SU-DHL-6 (cell line): ENCODE data around the gene OR6B2.

Experiments used
- H2AFZ ChIP-seq: fragments of 200-600 bp; sonication (generic); 2 replicates; pipeline ENCODE4 v1.6.1; 2014; ENCODE audit warnings: low read depth, mild to moderate bottlenecking, moderate library complexity, mixed read lengths, antibody characterized with exemption, low read length; ENCODE audit not compliant: severe bottlenecking
- H3F3A ChIP-seq: fragments of 200-600 bp; shearing (Covaris generic); 2 replicates; pipeline ENCODE4 v1.6.0; 2016; ENCODE audit warnings: antibody characterized with exemption, mild to moderate bottlenecking; ENCODE audit not compliant: insufficient read depth
- H3K27ac ChIP-seq: fragments of 200-600 bp; sonication (generic); 2 replicates; pipeline ENCODE4 v1.5.1; 2016; ENCODE audit warnings: low read depth, mild to moderate bottlenecking, low read length, moderate library complexity, mixed read lengths
- H3K27me3 ChIP-seq: fragments of 200-600 bp; sonication (generic), shearing (Covaris generic); 2 replicates; pipeline ENCODE4 v1.6.0; 2014; ENCODE audit warnings: mild to moderate bottlenecking, low read length
- H3K36me3 ChIP-seq: fragments of 200-600 bp; sonication (generic); 2 replicates; pipeline ENCODE4 v1.6.1; 2014; ENCODE audit warnings: mild to moderate bottlenecking, low read length, mixed read lengths
- H3K4me2 ChIP-seq: fragments of 300-600, 200-600 bp; shearing (Covaris generic), sonication (generic); 2 replicates; pipeline ENCODE4 v1.6.0; 2014; ENCODE audit warnings: low read length, low read depth, mild to moderate bottlenecking; ENCODE audit not compliant: poor library complexity, severe bottlenecking
- H3K4me3 ChIP-seq: fragments of 200-600 bp; sonication (generic); 2 replicates; pipeline ENCODE4 v1.5.1; 2014; ENCODE audit warnings: antibody characterized with exemption, low read length, mild to moderate bottlenecking, mixed read lengths; ENCODE audit not compliant: insufficient read depth, poor library complexity, severe bottlenecking
- H3K79me2 ChIP-seq: fragments of 200-600 bp; sonication (generic); 2 replicates; pipeline ENCODE4 v1.6.1; 2014; ENCODE audit warnings: mild to moderate bottlenecking, low read length, moderate library complexity; ENCODE audit not compliant: insufficient read depth
- H3K9ac ChIP-seq: fragments of 200-600 bp; sonication (generic); 2 replicates; pipeline ENCODE4 v1.7.0; 2014; ENCODE audit warnings: mild to moderate bottlenecking, low read length
- H3K9me2 ChIP-seq: fragments of 200-600 bp; sonication (generic); replicated peaks from 2 replicates; pipeline ENCODE4 v1.6.1; 2014; ENCODE audit warnings: low read length; ENCODE audit not compliant: insufficient read depth
- H3K9me3 ChIP-seq: fragments of 200-600 bp; sonication (generic); 2 replicates; pipeline ENCODE4 v1.6.1; 2014; ENCODE audit warnings: low read length, mixed read lengths; ENCODE audit not compliant: insufficient read depth
- H4K20me1 ChIP-seq: fragments of 200-600 bp; sonication (generic); 2 replicates; pipeline ENCODE4 v1.6.1; 2014; ENCODE audit warnings: low read depth, mild to moderate bottlenecking, antibody characterized with exemption, low read length, moderate library complexity, mixed read lengths
- EZH2phosphoT487 ChIP-seq: fragments of 200-600 bp; sonication (generic), shearing (Covaris generic); conservative IDR thresholded peaks from 2 replicates; pipeline ENCODE4 v1.6.1; 2018; ENCODE audit warnings: mild to moderate bottlenecking, antibody characterized with exemption, low read length, moderate library complexity, mixed read lengths
- TF ChIP-seq, protein P1 (sequence below): fragments of 200-600 bp; sonication (generic); IDR thresholded peaks from one replicate; pipeline ENCODE4 v1.5.1; 2017; ENCODE audit warnings: antibody characterized with exemption, mild to moderate bottlenecking, low read length, moderate library complexity; ENCODE audit not compliant: insufficient read depth, poor library complexity, severe bottlenecking

The OR6B2 gene

DNA sequence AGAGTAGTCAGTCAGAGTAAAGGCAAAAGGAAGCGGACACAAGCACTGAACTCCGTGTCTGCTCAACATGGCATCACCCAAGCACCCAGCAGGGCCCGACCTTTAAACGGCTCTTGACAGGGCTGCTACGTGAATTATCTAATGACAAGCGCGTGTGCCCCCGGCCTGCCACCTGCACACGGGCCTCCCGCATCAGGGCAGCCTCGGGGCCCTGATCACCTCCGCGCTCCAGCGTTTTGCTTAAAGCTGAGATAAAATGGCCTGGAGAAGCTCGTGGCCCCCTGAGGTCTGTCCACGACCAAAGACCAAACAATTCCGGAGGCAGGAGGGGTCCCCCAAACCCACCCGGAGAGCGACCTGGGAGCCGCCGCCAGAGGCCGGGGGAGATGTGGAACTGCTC lies 5.5 kb downstream of the OR6B2 start:
- H3K4me3 ChIP-seq, result peak overlapping the region; percentile 90
- H3K27ac ChIP-seq, result peak overlapping the region; percentile 6; the same call in 1 of the 2 replicates
- peak overlapping the region; percentile 97 for H3K4me2 ChIP-seq
- no peaks in the 10 kb centered on the region for H3K9me2 ChIP-seq
- H3K36me3 ChIP-seq, result no peaks in the 10 kb centered on the region; the same call in 1 of the 2 replicates
- H3K9me3 ChIP-seq, result no peaks in the 10 kb centered on the region
- H2AFZ ChIP-seq, result peak overlapping the region; percentile 18
- peaks cover 45% of the 10 kb centered on the region for H3K79me2 ChIP-seq
- peak overlapping the region; percentile 99 for H3K9ac ChIP-seq
- peaks cover 7% of the 10 kb centered on the region; the same call in 1 of the 2 replicates for H4K20me1 ChIP-seq
- TF ChIP-seq EZH2phosphoT487, result no peak
- H3K27me3 ChIP-seq, result no peaks in the 10 kb centered on the region
- no peaks in the 10 kb centered on the region for H3F3A ChIP-seq

DNA sequence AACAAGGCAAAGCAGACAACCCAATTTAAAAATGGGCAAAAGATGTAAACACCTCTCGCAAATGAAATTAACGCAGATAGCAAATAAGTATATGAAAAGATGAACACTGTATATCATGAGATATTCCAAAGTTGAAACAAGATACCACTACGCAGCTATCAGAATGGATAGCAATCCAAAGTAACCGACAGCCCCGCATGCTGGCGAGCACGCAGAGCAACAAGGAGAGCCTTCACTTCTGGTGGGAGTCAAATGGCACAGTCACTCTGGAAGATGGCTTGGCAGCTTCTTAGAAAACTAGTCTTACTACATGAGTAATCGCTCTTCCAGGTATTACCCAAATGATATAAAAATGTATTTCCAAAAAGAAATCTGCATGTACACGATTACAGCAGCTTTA lies 6.4 kb downstream of the OR6B2 start:
- TF ChIP-seq EZH2phosphoT487, result no peak
- TF ChIP-seq, protein P1, sequence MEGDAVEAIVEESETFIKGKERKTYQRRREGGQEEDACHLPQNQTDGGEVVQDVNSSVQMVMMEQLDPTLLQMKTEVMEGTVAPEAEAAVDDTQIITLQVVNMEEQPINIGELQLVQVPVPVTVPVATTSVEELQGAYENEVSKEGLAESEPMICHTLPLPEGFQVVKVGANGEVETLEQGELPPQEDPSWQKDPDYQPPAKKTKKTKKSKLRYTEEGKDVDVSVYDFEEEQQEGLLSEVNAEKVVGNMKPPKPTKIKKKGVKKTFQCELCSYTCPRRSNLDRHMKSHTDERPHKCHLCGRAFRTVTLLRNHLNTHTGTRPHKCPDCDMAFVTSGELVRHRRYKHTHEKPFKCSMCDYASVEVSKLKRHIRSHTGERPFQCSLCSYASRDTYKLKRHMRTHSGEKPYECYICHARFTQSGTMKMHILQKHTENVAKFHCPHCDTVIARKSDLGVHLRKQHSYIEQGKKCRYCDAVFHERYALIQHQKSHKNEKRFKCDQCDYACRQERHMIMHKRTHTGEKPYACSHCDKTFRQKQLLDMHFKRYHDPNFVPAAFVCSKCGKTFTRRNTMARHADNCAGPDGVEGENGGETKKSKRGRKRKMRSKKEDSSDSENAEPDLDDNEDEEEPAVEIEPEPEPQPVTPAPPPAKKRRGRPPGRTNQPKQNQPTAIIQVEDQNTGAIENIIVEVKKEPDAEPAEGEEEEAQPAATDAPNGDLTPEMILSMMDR, result no peak
- Histone ChIP-seq H3K27me3 (no peaks in the 10 kb centered on the region), H3K4me3 (peak overlapping the region; percentile 90), H2AFZ (no peak overlapping the region), H3F3A (no peaks in the 10 kb centered on the region), H3K36me3 (no peaks in the 10 kb centered on the region; the same call in 1 of the 2 replicates), H3K9me3 (no peaks in the 10 kb centered on the region), H3K9ac (peak overlapping the region; percentile 99), H3K79me2 (peaks cover 45% of the 10 kb centered on the region), H3K4me2 (peak overlapping the region; percentile 97), H3K9me2 (no peaks in the 10 kb centered on the region), H3K27ac (no peak overlapping the region), H4K20me1 (peaks cover 7% of the 10 kb centered on the region; the same call in 1 of the 2 replicates)

DNA sequence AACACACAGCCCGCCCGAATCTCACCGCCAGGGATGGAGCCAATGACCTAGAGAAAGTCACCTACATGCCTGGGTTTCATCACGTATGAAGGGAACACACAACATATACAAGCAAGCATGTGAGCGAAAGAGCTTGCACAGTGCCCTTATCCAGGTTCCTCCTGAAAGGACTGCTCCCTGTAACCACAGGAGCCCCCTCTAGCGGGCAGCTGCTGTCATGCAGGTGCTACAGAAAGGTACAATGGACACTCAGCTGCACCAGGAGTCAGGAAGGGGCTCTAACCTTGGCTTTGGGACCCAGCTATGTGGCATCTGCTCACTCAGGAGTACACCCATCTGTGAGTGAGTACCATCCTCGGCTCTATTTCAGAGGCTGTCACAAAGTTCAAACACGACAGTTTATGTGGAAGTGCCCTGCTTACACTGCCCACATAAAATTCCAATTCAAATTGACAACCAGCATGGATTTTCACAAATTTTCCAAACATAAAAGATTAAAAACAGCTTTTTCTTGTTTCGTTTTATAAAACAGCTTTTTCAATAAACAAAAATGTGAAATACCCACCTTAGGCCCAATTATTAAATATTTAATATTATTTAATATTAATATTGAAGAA lies 8.6 kb downstream of the OR6B2 start:
- no peak overlapping the region for H3K9ac ChIP-seq
- no peak overlapping the region for H3K27ac ChIP-seq
- H3K27me3 ChIP-seq, result no peaks in the 10 kb centered on the region
- TF ChIP-seq, protein P1, result peak; percentile 59
- TF ChIP-seq EZH2phosphoT487, result no peak
- H3K4me3 ChIP-seq, result no peak overlapping the region
- H3K4me2 ChIP-seq, result no peak overlapping the region
- H2AFZ ChIP-seq, result no peak overlapping the region
- H3K9me3 ChIP-seq, result no peaks in the 10 kb centered on the region
- no peaks in the 10 kb centered on the region for H3K9me2 ChIP-seq
- peaks cover 45% of the 10 kb centered on the region for H3K79me2 ChIP-seq
- no peaks in the 10 kb centered on the region; the same call in 1 of the 2 replicates for H3K36me3 ChIP-seq
- H3F3A ChIP-seq, result no peaks in the 10 kb centered on the region
- peaks cover 7% of the 10 kb centered on the region; the same call in 1 of the 2 replicates for H4K20me1 ChIP-seq

DNA sequence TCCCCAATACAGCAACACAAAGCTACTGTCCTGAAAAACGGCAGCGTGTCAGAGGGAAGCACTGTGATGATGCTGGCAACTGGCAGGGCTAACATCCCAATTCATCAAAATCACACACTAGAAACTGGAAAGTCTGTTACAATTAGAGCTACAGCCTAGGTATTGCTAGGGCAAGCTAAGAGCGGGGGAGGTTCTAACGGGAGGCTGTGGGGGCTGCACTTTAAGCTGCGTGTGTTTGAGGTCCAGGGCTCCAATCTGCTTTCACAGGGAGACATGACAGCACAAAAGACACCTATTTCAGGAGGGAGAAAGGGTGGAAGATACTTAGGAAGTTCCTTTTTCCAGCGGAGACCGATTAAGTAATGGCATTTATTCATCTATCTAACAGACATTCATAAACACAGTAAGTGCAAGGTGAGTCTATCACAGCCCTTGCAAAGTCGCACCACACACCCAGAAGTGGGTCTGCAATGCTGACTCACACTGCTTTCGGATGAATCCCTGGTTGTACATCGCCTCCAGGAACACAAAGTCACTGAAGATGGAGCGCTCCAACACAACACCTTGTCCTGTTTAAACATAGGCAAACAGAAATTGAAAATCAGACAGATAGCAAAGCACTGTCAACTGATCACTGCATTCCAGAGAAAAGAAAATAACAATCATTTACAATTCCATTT lies 12.0 kb downstream of the OR6B2 start:
- no peaks in the 10 kb centered on the region for H3K9me3 ChIP-seq
- no peaks in the 10 kb centered on the region for H3K27me3 ChIP-seq
- peaks cover under 1% of the 10 kb centered on the region; the same call in 1 of the 2 replicates for H3K36me3 ChIP-seq
- peaks cover 28% of the 10 kb centered on the region for H3K79me2 ChIP-seq
- no peak overlapping the region for H3K4me2 ChIP-seq
- H3K27ac ChIP-seq, result no peak overlapping the region
- H4K20me1 ChIP-seq, result 0 out of 2 replicates have a peak, but pooled peaks cover 5% of the 10 kb centered on the region
- no peak for TF ChIP-seq EZH2phosphoT487
- TF ChIP-seq, protein P1, result no peak
- H3F3A ChIP-seq, result no peaks in the 10 kb centered on the region
- no peak overlapping the region for H3K4me3 ChIP-seq
- H2AFZ ChIP-seq, result no peak overlapping the region
- H3K9ac ChIP-seq, result no peak overlapping the region
- H3K9me2 ChIP-seq, result no peaks in the 10 kb centered on the region
